VCaP (cell line): ENCODE measurements around the gene ITGA11.
"Not testable (repeated sequence)": the region's sequence is repeated elsewhere in the genome, so short reads cannot be mapped to it uniquely, and the experiment has no call there.

Experiments
- H3K27ac ChIP-seq: fragments of 450-650 bp; 2 replicates; pipeline ENCODE4 v1.5.1; 2017
- CTCF ChIP-seq: fragments of 450-650 bp; conservative IDR thresholded peaks from 2 replicates; pipeline ENCODE4 v1.5.1; 2017; ENCODE audit warnings: mild to moderate bottlenecking, moderate library complexity

ITGA11 gene

GRCh38 chr15:68424754-68425390 is 7.1 kb downstream of the ITGA11 start:
- H3K27ac ChIP-seq = no peak overlapping the region
- TF ChIP-seq CTCF = no peak

- TF ChIP-seq CTCF = no peak
- H3K27ac ChIP-seq = no peak overlapping the region
Observed at GRCh38 chr15:68423359-68424296, 8.3 kb downstream of the ITGA11 start.

GRCh38 chr15:68422403-68423145 is 9.4 kb downstream of the ITGA11 start:
- H3K27ac ChIP-seq = not testable (repeated sequence)

GRCh38 chr15:68421798-68422402 is 10.1 kb downstream of the ITGA11 start:
- no peak for TF ChIP-seq CTCF
- no peak overlapping the region for H3K27ac ChIP-seq

GRCh38 chr15:68421115-68421551 is 10.8 kb downstream of the ITGA11 start:
- no peak overlapping the region for H3K27ac ChIP-seq

GRCh38 chr15:68420186-68420684 is 11.7 kb downstream of the ITGA11 start:
- H3K27ac ChIP-seq = no peak overlapping the region
- no peak for TF ChIP-seq CTCF

More at GRCh38 chr15:68421115-68421551, 10.8 kb downstream of the ITGA11 start:
- TF ChIP-seq CTCF = no peak

GRCh38 chr15:68419301-68420175 is 12.4 kb downstream of the ITGA11 start:
- H3K27ac ChIP-seq = no peak overlapping the region
- TF ChIP-seq CTCF = no peak
